Glutamatergic neuron (in vitro differentiated cells): ENCODE results near the gene AOAH. TPM values are rescaled to one million over a fixed set of nuclear protein-coding genes. Genes with fewer than 3 reads are reported as not detected.

ENCODE experiments used
- DNase-seq: peaks from one replicate; pipeline ENCODE4 v3.0.0; 2022
- H3K27ac Mint-ChIP-seq: one replicate; pipeline ENCODE4 v1.8.0; 2020; ENCODE audit warnings: mild to moderate bottlenecking, mixed read lengths, inconsistent platforms; ENCODE audit not compliant: unreplicated experiment
- H3K27me3 Mint-ChIP-seq: one replicate; pipeline ENCODE4 v1.8.0; 2020; ENCODE audit warnings: mild to moderate bottlenecking, moderate library complexity, mixed read lengths, inconsistent platforms; ENCODE audit not compliant: unreplicated experiment
- H3K36me3 Mint-ChIP-seq: one replicate; pipeline ENCODE4 v1.8.0; 2020; ENCODE audit warnings: mild to moderate bottlenecking, mixed read lengths, inconsistent platforms; ENCODE audit not compliant: unreplicated experiment
- H3K4me1 Mint-ChIP-seq: one replicate; pipeline ENCODE4 v1.8.0; 2020; ENCODE audit warnings: mild to moderate bottlenecking, low read depth, mixed read lengths, inconsistent platforms; ENCODE audit not compliant: unreplicated experiment
- H3K4me3 Mint-ChIP-seq: one replicate; pipeline ENCODE4 v1.8.0; 2020; ENCODE audit warnings: mild to moderate bottlenecking, mixed read lengths, inconsistent platforms; ENCODE audit not compliant: unreplicated experiment
- H3K9me3 Mint-ChIP-seq: one replicate; pipeline ENCODE4 v1.8.0; 2020; ENCODE audit warnings: mild to moderate bottlenecking, moderate library complexity, mixed read lengths, inconsistent platforms; ENCODE audit not compliant: unreplicated experiment
- total RNA-seq: library from RNA; stranded (reverse); fragmentation: NEBNext Ultra II Directional; extraction: Animal tissue kit (Norgen Biotek cat#: 25700); gene quantifications from one replicate; pipeline ENCODE4 v1.2.1, GENCODE V29; 2021; ENCODE audit not compliant: unreplicated experiment
- TF ChIP-seq, protein P1 (sequence below): fragments of 200-600 bp; sonication (generic); IDR thresholded peaks from one replicate; pipeline ENCODE4 v1.5.0; 2021; ENCODE audit not compliant: partially characterized antibody, unreplicated experiment

AOAH gene
- total RNA-seq, 1 donor from 2014 or later = not detected

DNA sequence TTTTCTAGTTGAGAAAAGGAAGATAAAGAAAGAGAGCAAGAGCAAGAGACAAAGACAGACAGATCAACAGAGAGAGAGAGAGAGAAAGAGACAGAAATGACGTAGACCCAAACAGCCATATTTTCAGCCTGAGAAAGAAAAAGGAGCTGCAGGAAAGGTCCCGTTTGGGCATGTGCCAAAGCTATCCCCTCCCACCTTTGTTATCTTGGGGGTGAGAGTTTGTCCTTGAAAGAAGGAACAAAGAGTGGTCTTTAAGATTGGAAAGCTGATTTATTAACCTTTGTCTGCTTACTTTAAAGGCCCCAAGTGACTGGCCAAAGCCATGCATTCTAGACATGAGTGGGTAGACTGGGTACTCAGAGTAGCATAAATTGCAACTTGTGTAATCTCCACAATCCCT lies 98.2 kb downstream of the AOAH start:
- no peak overlapping the region for H3K27ac Mint-ChIP-seq
- TF ChIP-seq, protein P1, sequence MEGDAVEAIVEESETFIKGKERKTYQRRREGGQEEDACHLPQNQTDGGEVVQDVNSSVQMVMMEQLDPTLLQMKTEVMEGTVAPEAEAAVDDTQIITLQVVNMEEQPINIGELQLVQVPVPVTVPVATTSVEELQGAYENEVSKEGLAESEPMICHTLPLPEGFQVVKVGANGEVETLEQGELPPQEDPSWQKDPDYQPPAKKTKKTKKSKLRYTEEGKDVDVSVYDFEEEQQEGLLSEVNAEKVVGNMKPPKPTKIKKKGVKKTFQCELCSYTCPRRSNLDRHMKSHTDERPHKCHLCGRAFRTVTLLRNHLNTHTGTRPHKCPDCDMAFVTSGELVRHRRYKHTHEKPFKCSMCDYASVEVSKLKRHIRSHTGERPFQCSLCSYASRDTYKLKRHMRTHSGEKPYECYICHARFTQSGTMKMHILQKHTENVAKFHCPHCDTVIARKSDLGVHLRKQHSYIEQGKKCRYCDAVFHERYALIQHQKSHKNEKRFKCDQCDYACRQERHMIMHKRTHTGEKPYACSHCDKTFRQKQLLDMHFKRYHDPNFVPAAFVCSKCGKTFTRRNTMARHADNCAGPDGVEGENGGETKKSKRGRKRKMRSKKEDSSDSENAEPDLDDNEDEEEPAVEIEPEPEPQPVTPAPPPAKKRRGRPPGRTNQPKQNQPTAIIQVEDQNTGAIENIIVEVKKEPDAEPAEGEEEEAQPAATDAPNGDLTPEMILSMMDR = no peak

DNA sequence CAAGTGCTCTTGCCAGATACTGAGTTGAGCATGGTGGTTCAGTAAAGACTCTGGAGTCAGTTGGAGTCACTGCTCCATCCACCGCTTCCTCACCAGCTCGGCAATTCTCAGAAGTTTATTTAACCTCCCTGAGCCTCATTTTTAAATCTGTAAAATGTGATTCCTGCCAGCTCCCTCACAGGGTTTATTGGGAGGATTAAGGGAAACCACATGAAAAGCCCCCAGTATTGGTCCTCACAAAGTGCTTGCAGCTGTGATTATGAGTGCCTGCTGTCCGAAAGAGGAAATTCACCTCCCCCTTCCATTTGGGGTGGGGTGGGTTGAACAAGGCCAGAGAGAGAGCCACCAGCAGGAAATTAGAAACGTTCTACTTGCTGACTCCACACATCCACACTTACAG lies 99.0 kb downstream of the AOAH start:
- Mint-ChIP-seq H3K27ac (no peak overlapping the region), H3K4me3 (no peak overlapping the region), H3K4me1 (no peaks in the 10 kb centered on the region), H3K36me3 (no peaks in the 10 kb centered on the region), H3K9me3 (peaks cover 2% of the 10 kb centered on the region), H3K27me3 (no peaks in the 10 kb centered on the region)
- TF ChIP-seq, protein P1 = no peak
- no peak for DNase-seq

More for the DNA sequence above, 98.2 kb downstream of the AOAH start:
- no peak for DNase-seq
- H3K4me3 Mint-ChIP-seq = no peak overlapping the region
- H3K4me1 Mint-ChIP-seq = no peaks in the 10 kb centered on the region
- no peaks in the 10 kb centered on the region for H3K27me3 Mint-ChIP-seq
- H3K36me3 Mint-ChIP-seq = no peaks in the 10 kb centered on the region
- peaks cover 2% of the 10 kb centered on the region for H3K9me3 Mint-ChIP-seq

DNA sequence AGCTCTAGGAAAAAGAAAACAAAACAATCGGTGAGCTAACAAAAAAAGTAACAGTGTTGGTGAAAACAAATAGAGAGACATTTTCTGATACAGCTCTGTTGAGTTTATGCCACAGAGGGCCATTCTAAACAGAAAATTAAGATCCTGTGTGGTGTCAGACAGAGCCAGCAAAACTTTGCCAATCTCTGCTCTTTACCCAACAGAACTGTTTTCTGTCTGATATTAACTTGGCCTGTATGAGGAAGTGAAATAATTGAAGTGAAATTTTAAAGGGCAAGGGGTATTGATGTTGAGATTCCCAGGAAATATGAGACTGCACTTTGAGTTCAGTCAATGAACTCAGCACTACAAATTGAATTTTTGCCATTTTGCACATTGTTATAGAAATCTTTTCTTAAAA lies 101.0 kb downstream of the AOAH start:
- H3K27ac Mint-ChIP-seq = no peak overlapping the region
- H3K36me3 Mint-ChIP-seq = no peaks in the 10 kb centered on the region
- H3K9me3 Mint-ChIP-seq = peaks cover under 1% of the 10 kb centered on the region
- TF ChIP-seq, protein P1 = no peak
- H3K4me1 Mint-ChIP-seq = no peaks in the 10 kb centered on the region
- H3K27me3 Mint-ChIP-seq = peaks cover 1% of the 10 kb centered on the region
- H3K4me3 Mint-ChIP-seq = no peak overlapping the region
- DNase-seq = no peak

- TF ChIP-seq, protein P1 = no peak
- no peak for DNase-seq
- Mint-ChIP-seq H3K27me3 (peaks cover 3% of the 10 kb centered on the region), H3K36me3 (no peaks in the 10 kb centered on the region), H3K4me3 (no peak overlapping the region), H3K9me3 (no peaks in the 10 kb centered on the region), H3K27ac (no peak overlapping the region), H3K4me1 (no peaks in the 10 kb centered on the region)
Measured at GRCh38 chr7:36621396-36621795, 102.9 kb downstream of the AOAH start.

- H3K27ac Mint-ChIP-seq = no peak overlapping the region
- no peak overlapping the region for H3K4me3 Mint-ChIP-seq
- peaks cover 5% of the 10 kb centered on the region for H3K4me1 Mint-ChIP-seq
- no peaks in the 10 kb centered on the region for H3K9me3 Mint-ChIP-seq
- peaks cover 3% of the 10 kb centered on the region for H3K27me3 Mint-ChIP-seq
- TF ChIP-seq, protein P1 = no peak
- no peaks in the 10 kb centered on the region for H3K36me3 Mint-ChIP-seq
- DNase-seq = no peak
Measured at GRCh38 chr7:36620166-36620708, 104.1 kb downstream of the AOAH start.
